Kidney epithelial cell (primary cell): ENCODE results near the gene NFIA. TPM values are rescaled to one million over a fixed set of nuclear protein-coding genes. Genes with fewer than 3 reads are reported as not detected.

Source experiments
- DNase-seq: peaks from one replicate; pipeline ENCODE4 v3.0.0-alpha.2; 2010; ENCODE audit warnings: low read depth
- H3K27me3 ChIP-seq: 2 replicates; pipeline ENCODE4 v1.6.0; 2011; ENCODE audit warnings: low read length; ENCODE audit not compliant: control insufficient read depth, insufficient read depth
- H3K36me3 ChIP-seq: 2 replicates; pipeline ENCODE4 v1.5.1; 2011; ENCODE audit warnings: low read length; ENCODE audit not compliant: control insufficient read depth, insufficient read depth
- H3K4me3 ChIP-seq: 2 replicates; pipeline ENCODE4 v1.5.1; 2011; ENCODE audit warnings: low read depth, mild to moderate bottlenecking, control low read depth, low read length
- CTCF ChIP-seq: IDR thresholded peaks from 2 replicates; pipeline ENCODE4 v1.5.1; 2011; ENCODE audit warnings: mild to moderate bottlenecking, moderate library complexity, low read length, control low read depth, inconsistent platforms; ENCODE audit not compliant: insufficient read depth, poor library complexity, severe bottlenecking
- total RNA-seq: library from RNA; depleted of rRNA; stranded (reverse); fragments of >200 nt; gene quantifications from 2 replicates; pipeline ENCODE4 v1.2.3, GENCODE V29; 2015

NFIA gene
- total RNA-seq, 1 donor from 2014 or later, result 3.5 TPM

- DNase-seq, result no peak
- H3K4me3 ChIP-seq, result no peak overlapping the region
- no peaks in the 10 kb centered on the region for H3K27me3 ChIP-seq
- no peaks in the 10 kb centered on the region for H3K36me3 ChIP-seq
- no peak for TF ChIP-seq CTCF
Observed at GRCh38 chr1:61447106-61447967, 365.0 kb downstream of the NFIA start.

GRCh38 chr1:61447968-61448430 is 365.6 kb downstream of the NFIA start:
- Histone ChIP-seq H3K36me3 (no peaks in the 10 kb centered on the region), H3K4me3 (no peak overlapping the region), H3K27me3 (no peaks in the 10 kb centered on the region)
- no peak for TF ChIP-seq CTCF
- no peak for DNase-seq

- Histone ChIP-seq H3K4me3 (no peak overlapping the region), H3K27me3 (no peaks in the 10 kb centered on the region), H3K36me3 (no peaks in the 10 kb centered on the region)
- DNase-seq, result no peak
- no peak for TF ChIP-seq CTCF
Observed at GRCh38 chr1:61448914-61449313, 366.6 kb downstream of the NFIA start.

GRCh38 chr1:61449410-61449809 is 367.0 kb downstream of the NFIA start:
- Histone ChIP-seq H3K4me3 (no peak overlapping the region), H3K36me3 (no peaks in the 10 kb centered on the region), H3K27me3 (no peaks in the 10 kb centered on the region)
- DNase-seq, result no peak
- no peak for TF ChIP-seq CTCF

GRCh38 chr1:61450454-61450853 is 368.1 kb downstream of the NFIA start:
- Histone ChIP-seq H3K4me3 (no peak overlapping the region), H3K27me3 (no peaks in the 10 kb centered on the region), H3K36me3 (no peaks in the 10 kb centered on the region)
- no peak for DNase-seq
- no peak for TF ChIP-seq CTCF

- TF ChIP-seq CTCF, result no peak
- DNase-seq, result no peak
- H3K27me3 ChIP-seq, result no peaks in the 10 kb centered on the region
- H3K4me3 ChIP-seq, result no peak overlapping the region
- no peaks in the 10 kb centered on the region for H3K36me3 ChIP-seq
Observed at GRCh38 chr1:61450872-61451571, 368.7 kb downstream of the NFIA start.
